Measurements from ENCODE around the gene PRRC2B.

PRRC2B gene

GRCh38 chr9:131478911-131479310 is 85.0 kb downstream of the PRRC2B start:
- H3K4me3 ChIP-seq (ENCODE audit: low read depth, low read length), result no peak overlapping the region
- no peaks in the 10 kb centered on the region for H3K4me1 ChIP-seq (ENCODE audit: control insufficient read depth, insufficient read depth, low read length)
- H3K9ac ChIP-seq (ENCODE audit: low read depth, low read length), result no peak overlapping the region
- no peaks in the 10 kb centered on the region for H3K27me3 ChIP-seq (ENCODE audit: control insufficient read depth, insufficient read depth, low read length)
- peaks cover 97% of the 10 kb centered on the region for H3K36me3 ChIP-seq (ENCODE audit: control insufficient read depth, insufficient read depth, low read length)
- no peak overlapping the region for H3K27ac ChIP-seq (ENCODE audit: low read depth, low read length)
- no peaks in the 10 kb centered on the region for H3K9me3 ChIP-seq (ENCODE audit: control insufficient read depth, insufficient read depth, low read length)

- Histone ChIP-seq H3K4me1 (ENCODE audit: control insufficient read depth, insufficient read depth, low read length) (no peaks in the 10 kb centered on the region), H3K27me3 (ENCODE audit: control insufficient read depth, insufficient read depth, low read length) (no peaks in the 10 kb centered on the region), H3K9me3 (ENCODE audit: control insufficient read depth, insufficient read depth, low read length) (no peaks in the 10 kb centered on the region), H3K9ac (ENCODE audit: low read depth, low read length) (no peak overlapping the region), H3K4me3 (ENCODE audit: low read depth, low read length) (no peak overlapping the region), H3K27ac (ENCODE audit: low read depth, low read length) (no peak overlapping the region), H3K36me3 (ENCODE audit: control insufficient read depth, insufficient read depth, low read length) (peaks cover 97% of the 10 kb centered on the region)
Measured at GRCh38 chr9:131480258-131480657, 86.4 kb downstream of the PRRC2B start.

GRCh38 chr9:131481441-131482342 is 87.8 kb downstream of the PRRC2B start:
- Histone ChIP-seq H3K9ac (ENCODE audit: low read depth, low read length) (no peak overlapping the region), H3K9me3 (ENCODE audit: control insufficient read depth, insufficient read depth, low read length) (no peaks in the 10 kb centered on the region), H3K4me3 (ENCODE audit: low read depth, low read length) (no peak overlapping the region), H3K27me3 (ENCODE audit: control insufficient read depth, insufficient read depth, low read length) (no peaks in the 10 kb centered on the region), H3K4me1 (ENCODE audit: control insufficient read depth, insufficient read depth, low read length) (no peaks in the 10 kb centered on the region), H3K27ac (ENCODE audit: low read depth, low read length) (no peak overlapping the region), H3K36me3 (ENCODE audit: control insufficient read depth, insufficient read depth, low read length) (peaks cover 97% of the 10 kb centered on the region)

- no peak overlapping the region for H3K27ac ChIP-seq (ENCODE audit: low read depth, low read length)
- H3K36me3 ChIP-seq (ENCODE audit: control insufficient read depth, insufficient read depth, low read length), result peaks cover 97% of the 10 kb centered on the region
- no peaks in the 10 kb centered on the region for H3K27me3 ChIP-seq (ENCODE audit: control insufficient read depth, insufficient read depth, low read length)
- H3K9ac ChIP-seq (ENCODE audit: low read depth, low read length), result no peak overlapping the region
- H3K9me3 ChIP-seq (ENCODE audit: control insufficient read depth, insufficient read depth, low read length), result no peaks in the 10 kb centered on the region
- H3K4me3 ChIP-seq (ENCODE audit: low read depth, low read length), result no peak overlapping the region
- no peaks in the 10 kb centered on the region for H3K4me1 ChIP-seq (ENCODE audit: control insufficient read depth, insufficient read depth, low read length)
Measured at GRCh38 chr9:131482343-131483006, 88.6 kb downstream of the PRRC2B start.

GRCh38 chr9:131483319-131484050 is 89.6 kb downstream of the PRRC2B start:
- no peaks in the 10 kb centered on the region for H3K27me3 ChIP-seq (ENCODE audit: control insufficient read depth, insufficient read depth, low read length)
- H3K9ac ChIP-seq (ENCODE audit: low read depth, low read length), result no peak overlapping the region
- H3K4me1 ChIP-seq (ENCODE audit: control insufficient read depth, insufficient read depth, low read length), result no peaks in the 10 kb centered on the region
- no peaks in the 10 kb centered on the region for H3K9me3 ChIP-seq (ENCODE audit: control insufficient read depth, insufficient read depth, low read length)
- no peak overlapping the region for H3K4me3 ChIP-seq (ENCODE audit: low read depth, low read length)
- H3K36me3 ChIP-seq (ENCODE audit: control insufficient read depth, insufficient read depth, low read length), result peaks cover 99% of the 10 kb centered on the region
- H3K27ac ChIP-seq (ENCODE audit: low read depth, low read length), result no peak overlapping the region

GRCh38 chr9:131484051-131484445 is 90.2 kb downstream of the PRRC2B start:
- peaks cover 99% of the 10 kb centered on the region for H3K36me3 ChIP-seq (ENCODE audit: control insufficient read depth, insufficient read depth, low read length)

GRCh38 chr9:131484560-131485185 is 90.8 kb downstream of the PRRC2B start:
- H3K4me1 ChIP-seq (ENCODE audit: control insufficient read depth, insufficient read depth, low read length), result no peaks in the 10 kb centered on the region
- H3K27ac ChIP-seq (ENCODE audit: low read depth, low read length), result no peak overlapping the region
- H3K4me3 ChIP-seq (ENCODE audit: low read depth, low read length), result no peak overlapping the region
- H3K9ac ChIP-seq (ENCODE audit: low read depth, low read length), result no peak overlapping the region
- H3K27me3 ChIP-seq (ENCODE audit: control insufficient read depth, insufficient read depth, low read length), result no peaks in the 10 kb centered on the region
- no peaks in the 10 kb centered on the region for H3K9me3 ChIP-seq (ENCODE audit: control insufficient read depth, insufficient read depth, low read length)
- peaks cover 99% of the 10 kb centered on the region for H3K36me3 ChIP-seq (ENCODE audit: control insufficient read depth, insufficient read depth, low read length)

More at GRCh38 chr9:131484051-131484445, 90.2 kb downstream of the PRRC2B start:
- Histone ChIP-seq H3K9me3 (ENCODE audit: control insufficient read depth, insufficient read depth, low read length) (no peaks in the 10 kb centered on the region), H3K27me3 (ENCODE audit: control insufficient read depth, insufficient read depth, low read length) (no peaks in the 10 kb centered on the region), H3K9ac (ENCODE audit: low read depth, low read length) (no peak overlapping the region), H3K4me3 (ENCODE audit: low read depth, low read length) (no peak overlapping the region), H3K27ac (ENCODE audit: low read depth, low read length) (no peak overlapping the region), H3K4me1 (ENCODE audit: control insufficient read depth, insufficient read depth, low read length) (no peaks in the 10 kb centered on the region)

GRCh38 chr9:131485206-131485605 is 91.3 kb downstream of the PRRC2B start:
- Histone ChIP-seq H3K27me3 (ENCODE audit: control insufficient read depth, insufficient read depth, low read length) (no peaks in the 10 kb centered on the region), H3K27ac (ENCODE audit: low read depth, low read length) (no peak overlapping the region), H3K9ac (ENCODE audit: low read depth, low read length) (no peak overlapping the region)

GRCh38 chr9:131485728-131486422 is 92.0 kb downstream of the PRRC2B start:
- Histone ChIP-seq H3K4me3 (ENCODE audit: low read depth, low read length) (no peak overlapping the region), H3K9ac (ENCODE audit: low read depth, low read length) (no peak overlapping the region), H3K27me3 (ENCODE audit: control insufficient read depth, insufficient read depth, low read length) (no peaks in the 10 kb centered on the region), H3K36me3 (ENCODE audit: control insufficient read depth, insufficient read depth, low read length) (peaks cover 99% of the 10 kb centered on the region), H3K4me1 (ENCODE audit: control insufficient read depth, insufficient read depth, low read length) (no peaks in the 10 kb centered on the region), H3K27ac (ENCODE audit: low read depth, low read length) (no peak overlapping the region), H3K9me3 (ENCODE audit: control insufficient read depth, insufficient read depth, low read length) (no peaks in the 10 kb centered on the region)

More at GRCh38 chr9:131485206-131485605, 91.3 kb downstream of the PRRC2B start:
- no peak overlapping the region for H3K4me3 ChIP-seq (ENCODE audit: low read depth, low read length)
- H3K36me3 ChIP-seq (ENCODE audit: control insufficient read depth, insufficient read depth, low read length), result peaks cover 99% of the 10 kb centered on the region
- H3K9me3 ChIP-seq (ENCODE audit: control insufficient read depth, insufficient read depth, low read length), result no peaks in the 10 kb centered on the region
- H3K4me1 ChIP-seq (ENCODE audit: control insufficient read depth, insufficient read depth, low read length), result no peaks in the 10 kb centered on the region

- H3K9me3 ChIP-seq (ENCODE audit: control insufficient read depth, insufficient read depth, low read length), result no peaks in the 10 kb centered on the region
- H3K4me1 ChIP-seq (ENCODE audit: control insufficient read depth, insufficient read depth, low read length), result no peaks in the 10 kb centered on the region
- H3K36me3 ChIP-seq (ENCODE audit: control insufficient read depth, insufficient read depth, low read length), result peaks cover 100% of the 10 kb centered on the region
- H3K27ac ChIP-seq (ENCODE audit: low read depth, low read length), result no peak overlapping the region
- H3K27me3 ChIP-seq (ENCODE audit: control insufficient read depth, insufficient read depth, low read length), result no peaks in the 10 kb centered on the region
- no peak overlapping the region for H3K9ac ChIP-seq (ENCODE audit: low read depth, low read length)
- H3K4me3 ChIP-seq (ENCODE audit: low read depth, low read length), result no peak overlapping the region
Measured at GRCh38 chr9:131487001-131487400, 93.1 kb downstream of the PRRC2B start.

Data from HUES48 (cell line).